Measurements from ENCODE around the gene SGCD.
A peak's percentile ranks its signal among the peaks of the same experiment; 100 is the strongest.

SGCD gene

DNA sequence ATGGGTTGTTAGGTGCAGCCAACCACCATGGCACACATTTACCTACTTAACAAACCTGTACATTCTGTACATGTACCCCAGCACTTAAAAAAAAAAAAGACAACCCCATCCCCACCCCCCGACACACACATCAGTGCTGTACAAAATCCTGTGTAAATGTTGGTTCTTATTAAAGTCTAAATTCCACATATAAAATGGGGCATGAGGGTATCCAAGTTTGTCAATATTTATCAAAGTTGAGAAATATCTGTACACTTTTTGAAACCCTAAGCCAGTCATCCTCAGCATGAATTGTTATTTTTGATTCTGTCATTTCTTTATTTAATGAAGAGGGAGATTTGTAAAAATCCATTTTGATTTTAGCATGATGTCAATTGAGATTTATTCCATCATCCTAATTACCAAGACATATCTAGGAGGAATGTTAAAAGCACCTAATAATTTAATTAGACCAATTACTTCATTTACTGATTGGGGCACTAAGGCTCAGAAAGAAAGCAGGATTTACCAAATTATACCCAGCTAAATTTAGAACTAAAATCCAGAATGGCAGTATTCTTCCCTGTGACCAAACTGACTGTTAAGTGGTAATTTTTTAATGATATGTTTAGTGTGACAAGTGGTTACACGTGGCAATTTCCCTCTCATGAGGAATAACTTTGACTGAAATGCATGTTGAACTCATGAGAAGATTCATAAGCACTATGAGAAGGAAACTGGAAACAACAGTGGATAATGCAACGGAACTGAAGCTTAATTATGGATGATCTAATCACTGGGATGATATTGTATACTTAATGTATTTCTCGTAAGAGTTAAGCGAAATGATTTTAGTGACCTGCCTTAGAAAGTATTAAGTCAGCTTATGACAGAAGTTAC lies 195.9 kb downstream of the SGCD start:
- no peak overlapping the region for H3K27ac ChIP-seq
- TF ChIP-seq, protein P1, sequence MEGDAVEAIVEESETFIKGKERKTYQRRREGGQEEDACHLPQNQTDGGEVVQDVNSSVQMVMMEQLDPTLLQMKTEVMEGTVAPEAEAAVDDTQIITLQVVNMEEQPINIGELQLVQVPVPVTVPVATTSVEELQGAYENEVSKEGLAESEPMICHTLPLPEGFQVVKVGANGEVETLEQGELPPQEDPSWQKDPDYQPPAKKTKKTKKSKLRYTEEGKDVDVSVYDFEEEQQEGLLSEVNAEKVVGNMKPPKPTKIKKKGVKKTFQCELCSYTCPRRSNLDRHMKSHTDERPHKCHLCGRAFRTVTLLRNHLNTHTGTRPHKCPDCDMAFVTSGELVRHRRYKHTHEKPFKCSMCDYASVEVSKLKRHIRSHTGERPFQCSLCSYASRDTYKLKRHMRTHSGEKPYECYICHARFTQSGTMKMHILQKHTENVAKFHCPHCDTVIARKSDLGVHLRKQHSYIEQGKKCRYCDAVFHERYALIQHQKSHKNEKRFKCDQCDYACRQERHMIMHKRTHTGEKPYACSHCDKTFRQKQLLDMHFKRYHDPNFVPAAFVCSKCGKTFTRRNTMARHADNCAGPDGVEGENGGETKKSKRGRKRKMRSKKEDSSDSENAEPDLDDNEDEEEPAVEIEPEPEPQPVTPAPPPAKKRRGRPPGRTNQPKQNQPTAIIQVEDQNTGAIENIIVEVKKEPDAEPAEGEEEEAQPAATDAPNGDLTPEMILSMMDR (conservative IDR thresholded peaks at IDR 0.05), result no peak

DNA sequence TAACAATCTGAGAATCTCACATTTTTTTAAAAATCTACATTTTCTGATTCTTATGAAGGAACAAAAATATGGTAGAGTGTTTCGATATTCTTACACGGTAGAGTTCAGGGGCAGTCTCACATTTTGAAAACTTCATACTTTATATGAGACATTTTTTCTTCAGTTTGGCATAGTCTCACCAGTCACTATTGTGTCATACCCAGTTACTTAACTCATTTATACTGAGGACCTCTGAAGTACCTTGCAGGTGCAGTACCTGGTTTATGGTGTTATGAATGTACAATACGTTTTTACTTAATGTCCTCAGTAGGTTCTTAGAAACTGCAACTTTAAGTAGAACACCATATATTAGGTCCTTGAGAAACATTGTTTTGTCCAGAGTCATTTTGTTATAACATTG lies 196.6 kb downstream of the SGCD start:
- H3K27ac ChIP-seq, result no peak overlapping the region
- TF ChIP-seq, protein P1 (conservative IDR thresholded peaks at IDR 0.05), result no peak

DNA sequence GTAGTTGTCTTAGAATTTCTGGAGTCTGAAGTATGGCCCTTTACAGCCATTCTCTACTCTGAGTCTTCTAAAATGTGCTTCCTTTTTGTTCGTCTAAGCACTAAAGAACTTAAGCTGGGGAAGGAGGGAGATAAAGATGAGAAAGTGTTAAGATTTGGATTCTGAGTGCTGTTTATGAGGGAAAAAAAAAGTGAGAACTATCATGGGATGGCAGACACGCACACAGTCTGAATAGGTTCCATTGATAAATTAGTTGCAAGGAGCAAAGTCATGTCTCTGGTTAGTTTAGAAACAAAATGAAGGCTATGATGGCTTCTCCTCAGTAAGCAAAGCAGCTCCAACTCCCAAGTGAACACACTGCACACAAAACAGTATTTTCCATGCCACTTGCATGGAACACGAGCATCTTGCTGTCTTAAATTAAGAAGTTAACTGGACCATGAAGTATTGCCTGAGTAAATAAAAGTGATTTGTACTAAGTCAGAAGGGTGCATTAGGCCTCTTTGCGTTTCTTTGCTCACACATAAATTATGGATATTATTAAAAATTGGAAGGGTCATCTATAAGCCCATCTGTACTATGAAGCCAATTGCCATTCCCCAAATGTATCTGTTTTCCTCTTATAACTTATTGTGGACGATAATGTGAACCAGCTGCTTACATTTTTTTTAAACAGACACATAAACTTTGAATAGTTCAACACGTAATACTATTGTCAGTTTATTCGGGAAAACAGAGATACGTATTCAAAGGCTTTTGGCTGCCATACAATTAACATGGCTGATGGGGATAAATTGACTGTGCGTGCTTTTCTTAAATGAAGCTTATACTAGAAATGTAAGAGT lies 199.3 kb downstream of the SGCD start:
- TF ChIP-seq, protein P1 (conservative IDR thresholded peaks at IDR 0.05), result no peak
- H3K27ac ChIP-seq, result no peak overlapping the region

DNA sequence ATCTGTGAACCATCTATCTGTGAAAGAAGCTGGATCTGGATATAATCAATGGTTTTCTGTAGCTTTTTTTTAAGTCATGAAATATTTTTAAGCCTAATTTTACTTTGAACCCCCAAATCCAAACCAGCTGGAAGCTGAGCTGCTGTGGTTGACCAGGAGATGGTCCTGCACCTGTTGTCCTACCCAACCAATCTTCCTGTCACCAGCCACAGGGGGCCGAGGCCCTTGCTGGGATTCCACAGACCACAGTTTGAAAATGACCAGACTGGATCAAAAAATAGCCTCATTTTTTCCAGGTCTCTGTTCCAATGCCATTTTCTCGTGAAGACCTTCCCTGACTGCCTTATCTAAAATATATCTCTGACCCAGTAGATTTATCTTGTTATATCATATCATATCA lies 200.6 kb downstream of the SGCD start:
- no peak overlapping the region for H3K27ac ChIP-seq
- TF ChIP-seq, protein P1 (conservative IDR thresholded peaks at IDR 0.05), result no peak

DNA sequence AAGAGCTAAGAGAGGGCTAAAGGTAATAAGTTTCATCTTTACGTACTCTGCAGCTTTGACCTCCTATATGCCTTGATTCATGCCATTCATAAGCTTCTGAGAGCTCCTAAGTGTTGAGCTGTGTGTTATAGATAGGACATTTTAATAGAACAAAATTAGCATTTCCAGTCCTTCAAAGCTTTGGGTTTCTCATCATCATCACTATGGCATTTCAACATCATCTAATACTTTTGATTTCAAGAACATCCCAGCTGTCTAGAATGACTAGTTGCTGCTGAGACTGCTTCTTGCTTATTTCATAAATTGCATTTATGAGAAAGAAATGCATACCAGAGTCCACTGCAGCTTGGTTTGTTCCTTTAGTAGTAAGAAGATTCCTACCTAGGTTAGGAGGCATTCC lies 201.7 kb downstream of the SGCD start:
- TF ChIP-seq, protein P1 (conservative IDR thresholded peaks at IDR 0.05), result no peak

DNA sequence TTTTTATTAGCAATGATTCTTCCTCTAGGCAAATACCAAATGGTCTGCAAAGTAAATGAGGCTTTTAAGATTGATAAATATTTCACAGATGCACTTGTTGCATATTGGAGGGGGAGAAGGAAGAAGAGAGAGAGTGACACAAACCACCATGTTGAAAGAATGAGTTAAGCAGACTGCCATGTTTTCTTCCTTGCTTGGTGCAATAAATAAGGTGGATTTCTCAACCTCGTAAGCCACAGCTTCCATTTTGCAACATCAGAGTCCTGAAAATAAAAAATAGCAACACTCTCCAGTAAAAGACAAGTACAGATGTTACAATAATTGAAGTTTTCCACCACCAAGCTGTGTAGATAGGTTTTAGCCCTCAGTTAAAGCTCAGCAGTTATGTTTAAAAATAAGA lies 202.9 kb downstream of the SGCD start:
- TF ChIP-seq, protein P1 (conservative IDR thresholded peaks at IDR 0.05), result no peak
- peak overlapping the region; percentile 83 for H3K27ac ChIP-seq

More for the DNA sequence above, 201.7 kb downstream of the SGCD start:
- H3K27ac ChIP-seq, result peak overlapping the region; percentile 83

DNA sequence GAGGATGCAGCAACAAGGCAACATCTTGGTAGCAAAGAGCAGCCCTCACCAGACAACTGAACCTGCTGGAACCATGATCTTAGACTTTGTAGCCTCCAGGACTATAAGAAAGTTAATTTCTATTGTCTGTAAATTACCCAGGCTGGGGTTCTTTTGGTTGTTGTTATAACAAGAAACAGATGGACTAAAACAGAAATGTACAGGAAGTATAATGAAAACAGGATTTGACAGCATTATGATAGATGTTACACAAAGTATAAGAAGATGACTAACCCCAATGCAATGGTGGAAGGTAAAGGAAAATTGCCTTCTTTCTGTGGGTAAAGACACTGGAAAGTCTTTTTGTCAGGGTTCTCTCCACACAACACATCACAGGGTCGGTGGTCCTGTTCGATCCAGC lies 204.2 kb downstream of the SGCD start:
- TF ChIP-seq, protein P1 (conservative IDR thresholded peaks at IDR 0.05), result no peak
- peak overlapping the region; percentile 83 for H3K27ac ChIP-seq
